GM10847 (cell line): ENCODE data around the gene LIPK.

Source experiments
- POLR2A ChIP-seq: IDR thresholded peaks from 2 replicates; pipeline ENCODE4 v1.6.1; 2011; ENCODE audit not compliant: insufficient read length; ENCODE audit errors: extremely low read depth

Gene LIPK

DNA sequence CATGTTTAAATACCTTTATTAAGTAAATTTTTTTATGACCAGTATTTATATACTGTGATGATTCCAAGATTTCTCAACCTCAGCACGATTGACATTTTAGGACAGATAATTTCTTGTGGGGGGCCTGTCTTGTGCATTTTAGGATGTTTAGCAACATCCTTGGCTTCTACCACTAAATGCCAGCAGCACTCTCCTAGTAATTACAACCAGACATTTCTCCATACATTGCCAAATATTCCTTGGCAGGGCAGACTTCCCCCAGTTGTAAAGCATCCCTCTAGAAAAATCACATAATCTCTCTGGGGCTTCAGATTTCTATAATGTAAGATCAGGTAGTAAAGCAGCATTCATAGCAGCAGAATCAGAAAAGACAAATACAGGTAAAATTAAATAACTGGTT is 88.7 kb downstream of the LIPK start:
- TF ChIP-seq POLR2A = no peak

DNA sequence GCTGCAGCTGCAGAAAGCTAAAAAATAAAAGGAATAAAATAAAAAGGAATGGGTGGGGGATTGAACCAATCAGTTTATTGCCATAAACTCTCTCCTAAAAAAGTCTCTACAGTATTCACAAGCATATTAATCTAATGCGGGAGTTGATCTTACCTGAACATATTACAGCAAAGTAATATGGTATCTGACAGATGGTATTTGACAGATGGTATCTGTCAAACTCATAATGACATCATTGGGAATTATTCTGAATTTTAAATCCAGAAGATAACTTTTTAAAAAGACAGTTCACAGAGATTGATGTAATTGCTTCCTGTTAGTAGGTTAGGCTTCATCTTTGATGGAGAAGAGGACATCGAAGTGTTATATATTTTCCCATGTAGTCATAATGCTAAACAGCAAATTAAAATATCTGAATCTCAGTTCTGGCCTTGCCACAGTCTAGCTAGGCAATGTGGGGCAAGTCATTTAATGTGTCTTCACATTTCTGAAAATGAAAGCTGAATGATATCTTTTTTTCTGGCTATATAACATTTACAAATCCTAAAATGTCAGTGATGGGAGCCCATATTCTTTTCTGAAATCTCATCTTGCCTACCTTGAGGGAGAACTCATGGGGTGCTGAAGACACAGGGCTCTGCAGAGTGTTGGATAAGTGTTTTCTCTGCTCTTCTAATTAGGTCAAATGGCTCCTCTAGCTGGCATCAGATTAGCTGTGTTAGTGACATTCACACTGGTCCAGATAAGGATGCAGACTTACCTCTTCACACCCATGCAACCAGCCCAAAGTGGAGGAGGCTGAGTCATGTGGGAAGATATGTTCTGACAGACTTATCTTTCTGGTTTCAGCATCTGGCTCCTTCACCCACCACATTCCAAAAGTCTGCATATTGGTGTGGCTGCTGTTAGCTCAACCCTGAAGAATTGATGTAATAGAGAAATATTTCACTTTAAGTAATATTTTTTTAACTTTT is 94.4 kb downstream of the LIPK start:
- TF ChIP-seq POLR2A = no peak
